NCI-H2029 (cell line): ENCODE measurements around the gene SH3PXD2A.
"Not testable (repeated sequence)": the region's sequence is repeated elsewhere in the genome, so short reads cannot be mapped to it uniquely, and the experiment has no call there.

ENCODE experiments used
- DNase-seq: peaks from one replicate; lab custom pipeline; 2025; lab: John Stamatoyannopoulos, UW

SH3PXD2A gene

DNA sequence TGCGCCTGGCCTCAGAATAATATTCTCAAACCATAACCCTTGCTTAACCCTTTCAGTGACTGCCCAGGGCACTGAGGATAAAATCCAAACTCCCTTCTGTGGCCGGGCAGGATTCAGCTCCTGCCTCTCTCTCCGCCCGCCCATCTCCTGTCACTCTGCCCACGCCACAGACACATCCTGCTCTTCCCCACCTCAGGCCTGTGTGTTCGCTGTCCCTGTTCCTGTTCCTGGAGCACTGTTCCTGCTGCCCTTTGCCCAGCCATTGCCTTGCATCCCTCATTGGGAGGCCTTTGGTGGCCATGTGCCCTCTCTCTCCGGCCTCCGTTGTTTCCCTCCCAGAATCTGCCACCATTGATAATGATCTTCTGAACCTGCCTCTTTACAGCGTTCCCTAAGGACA, 108.8 kb downstream of the SH3PXD2A start:
- no peak for DNase-seq

DNA sequence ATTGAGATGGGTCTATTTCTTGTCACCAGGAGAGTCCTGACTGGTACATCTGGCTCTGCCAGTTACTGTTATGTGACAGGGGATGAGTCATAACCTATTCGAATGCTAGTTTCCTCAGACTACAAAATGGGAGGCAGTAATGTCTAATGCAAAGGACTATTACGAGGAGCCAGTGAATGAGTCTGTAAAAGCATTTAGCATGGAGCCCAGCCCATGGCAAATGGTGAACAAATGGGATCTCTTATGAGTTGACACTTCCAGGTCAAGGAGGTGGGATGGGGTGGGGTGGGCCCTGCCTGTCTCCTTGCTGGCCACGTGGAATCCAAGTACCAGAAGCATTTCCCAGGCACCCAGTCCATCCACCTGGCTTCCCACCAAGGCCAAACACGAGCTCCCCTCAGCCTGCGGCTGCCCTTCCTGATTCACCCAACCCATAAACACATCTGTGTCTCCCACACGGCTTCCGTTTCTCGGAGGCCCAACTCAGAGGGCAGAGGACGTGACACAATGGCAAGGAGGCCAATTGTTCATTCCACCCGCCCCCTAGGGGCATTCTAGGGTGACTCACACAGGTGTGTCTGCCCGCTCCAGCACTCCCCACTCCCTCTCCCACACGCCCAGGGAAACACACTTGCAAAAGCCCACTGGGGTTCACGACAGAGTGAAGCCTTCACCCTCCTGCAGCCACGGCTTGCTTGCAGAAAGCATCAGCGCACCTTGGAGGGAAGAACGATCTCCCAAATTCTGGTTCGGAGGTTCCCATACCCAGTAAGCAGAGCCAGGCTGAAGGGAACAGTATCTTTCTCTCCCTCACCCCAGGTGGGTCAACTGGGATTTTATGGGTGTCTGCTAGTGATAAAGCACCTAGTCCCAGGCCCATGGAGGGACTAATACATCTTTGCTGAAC, 109.8 kb downstream of the SH3PXD2A start:
- no peak for DNase-seq

DNA sequence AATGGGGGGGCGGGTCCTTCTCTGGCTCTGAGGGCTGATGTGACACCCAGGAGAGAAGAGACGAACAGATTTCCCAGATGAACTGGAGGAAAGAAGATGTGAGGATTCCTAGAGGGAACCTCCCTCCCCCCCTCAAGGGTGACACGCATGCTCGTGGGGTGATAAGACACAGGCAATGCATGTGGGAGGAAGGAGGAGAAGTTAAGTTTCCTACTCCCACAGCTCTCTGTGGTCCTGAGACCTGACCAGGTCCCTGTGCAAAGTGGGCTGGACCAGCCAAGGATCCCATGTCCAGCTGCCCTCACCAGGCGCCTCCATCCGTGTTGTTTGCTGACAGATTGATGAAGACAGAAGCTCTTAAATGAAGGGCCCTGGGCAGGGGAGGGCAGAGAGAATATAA, 112.6 kb downstream of the SH3PXD2A start:
- DNase-seq, result no peak

DNA sequence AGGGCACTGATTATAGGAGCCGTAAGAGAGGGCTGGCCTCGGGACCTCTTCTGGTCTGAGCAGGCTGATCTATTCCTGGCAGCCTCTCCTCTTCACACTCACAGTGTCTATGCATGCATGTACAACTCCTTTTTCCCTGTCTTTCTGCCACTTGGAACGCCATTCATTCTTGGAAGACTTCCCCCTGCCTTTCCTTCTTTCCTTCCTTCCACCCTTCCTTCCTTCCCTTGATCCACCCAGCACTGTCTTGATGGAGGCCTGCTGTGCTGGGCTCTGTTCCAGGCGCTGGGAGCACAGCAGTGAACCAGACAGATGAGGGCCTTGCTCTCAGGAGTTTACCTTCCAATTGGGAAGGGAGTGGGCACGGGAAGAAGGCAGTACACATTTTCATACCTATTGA, 114.8 kb downstream of the SH3PXD2A start:
- no peak for DNase-seq

DNA sequence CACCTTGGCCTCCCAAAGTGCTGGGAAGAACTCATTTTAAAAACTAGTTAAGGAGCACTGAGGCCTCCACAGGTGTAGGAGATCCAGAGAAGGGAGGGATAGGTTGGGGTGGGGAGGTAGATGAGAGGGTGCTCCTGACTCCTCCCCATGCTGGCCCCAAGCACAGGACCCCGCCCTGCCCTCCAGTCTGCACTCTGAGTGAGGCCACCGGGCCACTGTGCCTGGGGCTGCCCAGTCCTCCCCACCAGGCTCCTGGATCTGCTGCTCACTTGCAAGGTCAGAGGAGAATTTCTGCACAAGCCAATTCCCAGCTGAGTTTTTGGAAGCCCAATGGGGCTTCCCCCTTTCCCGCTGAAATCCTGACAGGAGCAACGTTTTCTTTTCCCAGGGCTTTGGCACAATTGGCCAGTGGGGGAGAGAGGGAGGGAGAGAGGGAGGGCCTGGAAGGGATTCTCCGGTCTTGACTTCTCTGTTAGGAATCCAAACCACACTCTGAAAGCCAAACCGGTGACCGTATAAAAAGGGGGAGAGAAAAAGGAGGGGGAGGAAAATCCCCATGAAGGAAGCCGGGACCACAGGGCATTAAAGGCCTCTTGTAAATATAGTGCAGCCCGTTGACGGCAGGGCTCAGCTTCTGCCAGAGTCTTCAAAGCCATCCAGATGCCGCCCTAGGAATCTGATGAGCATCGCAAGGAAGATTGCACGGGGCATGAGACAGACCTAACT, 116.2 kb downstream of the SH3PXD2A start:
- DNase-seq, result no peak

DNA sequence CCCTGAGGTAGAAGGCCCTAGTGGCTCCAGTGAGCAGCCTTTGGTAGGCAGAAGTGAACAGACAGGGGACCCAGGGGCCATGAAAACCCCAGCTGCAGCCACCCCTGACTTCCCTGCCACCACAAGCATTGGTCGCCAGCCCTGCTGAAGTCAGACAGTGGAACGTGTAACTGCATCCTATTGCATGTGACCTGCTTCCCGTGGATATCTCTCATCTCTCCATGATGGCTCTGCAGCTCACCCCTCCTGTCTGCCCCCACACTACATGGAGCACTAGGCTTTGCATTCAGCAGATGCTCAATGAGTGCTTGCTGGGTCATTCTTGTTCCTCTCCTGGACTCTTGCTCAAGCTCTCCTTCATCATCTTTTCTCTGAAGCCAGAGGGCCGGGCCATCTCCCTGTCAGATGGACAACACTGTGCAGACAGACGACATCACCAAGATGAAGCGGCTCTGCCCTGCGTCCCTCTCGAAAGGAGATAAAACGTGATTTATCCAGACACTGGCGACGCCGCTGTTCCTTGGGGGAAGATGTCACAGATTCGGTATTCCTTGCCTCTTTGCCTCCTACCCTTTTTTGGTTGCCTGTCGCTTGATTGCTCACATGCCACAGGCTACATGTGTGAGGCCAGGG, 117.5 kb downstream of the SH3PXD2A start:
- DNase-seq, result no peak

DNA sequence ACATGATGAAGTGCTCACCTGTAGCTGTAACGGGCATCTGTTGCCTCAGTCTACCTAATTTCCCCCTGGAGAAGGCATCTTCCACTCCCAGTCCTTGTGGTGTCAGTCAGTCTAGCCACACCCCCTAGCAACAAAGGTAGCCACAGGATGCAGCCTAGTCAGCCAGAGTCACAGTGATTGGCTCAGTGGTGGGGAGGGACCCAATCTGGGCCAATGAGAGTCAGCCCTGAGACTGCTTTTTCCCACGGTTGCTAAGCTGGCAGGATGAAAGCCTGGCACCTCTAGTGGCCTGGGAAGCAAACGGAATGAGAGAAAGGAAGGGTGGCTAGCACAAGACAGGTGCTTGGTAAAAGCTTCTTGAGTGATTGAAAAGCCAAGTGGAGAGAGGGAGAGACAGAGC, 118.6 kb downstream of the SH3PXD2A start:
- DNase-seq, result peak; percentile 23

DNA sequence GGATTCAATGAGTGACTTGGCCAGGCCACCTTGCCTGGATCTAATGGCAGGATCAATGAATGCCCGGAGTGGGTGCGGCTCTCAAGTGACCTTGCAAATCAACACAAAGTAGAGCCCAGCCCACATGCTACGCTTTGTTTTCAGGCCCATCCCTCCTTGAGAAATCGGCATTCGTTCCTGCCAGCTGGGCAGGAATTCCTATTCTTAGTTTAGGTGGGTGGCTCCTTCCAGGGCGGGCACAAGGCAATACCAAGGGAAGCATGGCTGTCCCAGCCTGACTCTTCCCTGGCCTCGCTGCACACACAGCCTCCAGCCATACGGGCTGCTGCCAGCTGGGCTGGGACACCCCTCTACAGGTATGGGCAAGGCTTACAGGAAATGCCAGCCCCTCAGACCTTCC, 119.3 kb downstream of the SH3PXD2A start:
- DNase-seq, result no peak

DNA sequence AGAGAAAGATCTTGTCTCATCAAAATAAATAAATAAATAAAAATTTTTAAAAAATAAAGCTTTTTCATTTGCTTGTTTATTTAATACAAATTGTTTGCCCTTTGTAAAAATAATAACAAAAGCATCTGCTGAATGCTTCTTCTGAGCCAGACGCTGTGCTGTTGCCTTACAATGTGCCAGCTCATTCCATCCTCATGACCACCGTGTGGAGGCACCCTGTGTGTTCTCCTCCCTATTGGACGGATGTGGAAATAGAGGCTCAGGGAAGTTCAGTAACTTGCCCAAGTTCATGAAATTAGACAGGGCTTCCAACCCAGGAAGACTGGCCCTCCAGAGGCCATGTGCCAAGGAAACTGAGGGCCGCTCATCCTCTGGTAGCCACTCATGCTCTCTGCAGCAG, 120.6 kb downstream of the SH3PXD2A start:
- no peak for DNase-seq

DNA sequence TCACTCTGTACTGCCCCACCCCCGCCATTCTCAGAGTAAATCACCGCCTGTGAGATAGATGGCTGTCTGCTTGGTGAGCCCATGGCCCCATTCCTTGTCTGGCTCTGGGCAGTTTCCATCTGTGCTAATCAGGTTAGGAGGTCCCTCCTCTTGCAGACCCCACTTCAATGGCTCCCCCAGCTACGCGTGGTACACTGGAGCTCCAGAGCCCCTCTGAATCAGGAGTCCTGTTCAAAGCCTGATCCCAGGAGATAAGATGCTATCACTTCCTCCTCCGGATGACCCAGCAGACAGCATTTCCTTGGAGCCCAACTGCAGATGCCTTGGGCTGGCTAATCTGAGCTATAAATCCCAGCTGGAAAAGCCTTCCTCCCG, 122.3 kb downstream of the SH3PXD2A start:
- no peak for DNase-seq

DNA sequence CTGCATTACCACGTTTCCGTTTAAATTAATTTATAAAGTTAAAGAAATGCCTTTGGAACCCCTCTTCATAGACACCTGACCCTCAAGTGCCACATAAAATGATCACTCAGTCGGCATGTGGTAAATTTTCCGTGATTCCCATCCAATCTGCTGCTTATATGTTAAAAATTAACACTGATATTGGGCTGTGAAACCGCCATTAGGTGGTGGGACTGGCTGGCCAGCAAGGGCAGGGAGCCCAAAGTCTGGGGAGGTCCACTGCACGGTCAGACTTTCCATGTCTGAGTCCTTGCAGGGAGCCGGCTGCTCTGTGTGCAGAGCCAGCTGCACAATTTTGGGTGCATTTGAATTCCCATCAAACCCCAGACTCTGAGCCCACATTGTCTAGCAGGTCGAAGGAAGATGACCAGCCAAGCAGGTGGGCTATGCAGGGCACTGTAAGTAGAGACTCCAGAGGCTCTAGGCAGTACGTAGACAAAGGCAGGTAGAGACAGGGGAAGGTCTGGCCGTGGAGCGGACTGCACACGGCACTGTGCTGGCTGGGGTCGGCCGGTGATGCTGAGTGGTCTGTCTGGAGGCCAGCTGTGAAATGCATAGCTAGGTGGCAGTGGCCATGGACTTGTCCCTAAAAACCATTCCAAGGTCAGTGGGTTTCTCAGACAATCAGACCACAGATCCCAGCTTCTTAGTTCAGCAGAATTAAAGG, 122.9 kb downstream of the SH3PXD2A start:
- DNase-seq, result no peak

DNA sequence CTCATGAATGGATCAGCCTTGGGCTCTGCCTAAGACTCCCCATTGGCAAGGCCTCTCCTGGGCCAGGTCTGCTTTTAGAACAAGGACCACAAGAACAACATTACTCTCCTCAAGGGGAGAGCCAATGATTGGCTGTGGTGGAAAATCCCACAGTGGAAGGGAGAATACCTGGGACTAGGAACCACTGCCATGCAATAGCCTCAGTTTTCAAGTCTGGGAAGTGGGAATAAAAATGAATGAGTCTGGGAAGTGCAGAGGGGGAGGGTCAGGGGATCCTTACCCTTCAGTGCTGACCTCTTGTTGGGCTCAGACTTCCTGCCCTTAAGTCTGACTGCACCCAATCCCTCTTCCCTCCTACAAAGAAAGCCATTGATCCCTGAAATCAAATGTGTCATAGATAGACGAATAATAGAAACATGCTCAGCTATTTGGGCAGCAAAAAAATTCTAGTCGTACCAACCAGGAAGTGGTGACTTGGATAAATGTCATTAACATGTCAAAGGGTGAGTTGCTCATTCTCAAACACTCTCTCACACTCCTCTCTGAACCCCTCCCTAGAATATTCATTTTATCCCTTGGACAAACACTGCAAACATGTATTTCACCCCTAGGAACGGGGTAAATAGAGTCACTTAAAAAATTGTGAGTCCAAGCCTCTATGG, 123.6 kb downstream of the SH3PXD2A start:
- DNase-seq, result no peak

DNA sequence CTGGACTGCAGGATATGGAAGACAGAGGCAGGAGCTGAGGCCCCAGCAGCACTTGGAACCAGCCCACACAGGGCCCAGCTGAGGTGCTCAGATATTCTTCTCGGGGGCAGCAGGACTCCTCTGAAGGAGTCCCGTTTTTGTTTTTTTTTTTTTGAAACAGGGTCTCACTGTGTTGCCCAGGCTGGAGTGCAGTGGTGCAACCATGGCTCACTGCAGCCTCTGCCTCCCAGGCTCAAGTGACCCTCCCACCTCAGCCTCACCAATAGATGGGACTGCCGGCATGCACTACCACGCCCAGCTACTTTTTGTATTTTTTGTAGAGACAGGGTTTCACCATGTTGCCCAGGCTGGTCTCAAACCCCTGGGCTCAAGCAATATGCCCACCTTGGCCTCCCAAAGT, 124.3 kb downstream of the SH3PXD2A start:
- DNase-seq, result not testable (repeated sequence)

DNA sequence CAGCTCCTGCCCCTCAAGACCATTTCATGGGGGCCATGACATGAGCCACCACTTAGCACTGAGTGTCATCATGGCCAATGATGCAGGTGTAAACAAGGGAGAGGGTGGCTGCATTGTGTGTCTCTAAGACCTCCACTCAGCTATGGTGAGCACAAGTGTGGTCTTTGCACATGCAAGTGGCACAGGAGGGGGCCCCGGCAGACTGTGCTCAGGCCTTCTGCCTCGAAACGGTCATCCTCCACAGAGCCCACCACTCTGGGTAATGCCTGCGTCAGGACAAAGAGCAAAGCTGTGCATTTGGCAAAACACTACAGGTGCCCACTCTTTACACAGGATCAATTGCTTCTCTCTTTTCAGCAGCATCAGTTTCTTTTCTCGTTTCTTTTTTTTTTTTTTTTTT, 125.5 kb downstream of the SH3PXD2A start:
- DNase-seq, result no peak

DNA sequence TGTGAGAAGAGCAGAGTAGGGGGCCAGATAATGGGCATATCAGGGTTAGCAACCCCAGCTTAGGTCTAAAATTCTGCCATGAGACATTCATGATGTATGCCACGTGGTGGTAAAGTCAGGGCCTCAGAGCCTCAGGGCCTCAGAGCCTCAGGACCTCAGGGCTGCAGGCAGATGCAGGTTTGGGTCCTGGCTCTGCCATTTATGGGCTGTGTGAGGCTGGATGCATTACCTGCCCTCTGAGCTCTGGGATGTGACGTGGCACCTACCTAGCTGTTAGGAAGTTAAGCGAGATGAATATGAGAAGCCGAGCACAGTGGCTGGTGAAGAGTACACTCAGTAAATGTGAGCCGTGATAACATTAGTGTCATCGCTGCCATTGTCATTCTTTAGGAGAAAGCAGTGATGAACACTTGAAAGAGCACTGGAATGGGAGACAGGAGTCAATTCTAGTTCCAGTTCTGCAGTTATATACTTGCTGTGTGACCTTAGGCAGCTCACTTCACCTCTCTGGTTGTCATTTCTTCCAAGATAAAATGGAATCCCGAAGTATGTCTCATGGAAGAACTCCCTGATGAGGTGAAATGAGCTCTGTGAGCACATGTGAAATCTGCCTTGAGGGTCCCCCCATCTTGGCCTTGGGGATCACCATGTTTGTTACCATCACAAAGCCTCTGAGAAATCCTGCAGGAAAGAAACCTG, 127.2 kb downstream of the SH3PXD2A start:
- no peak for DNase-seq

DNA sequence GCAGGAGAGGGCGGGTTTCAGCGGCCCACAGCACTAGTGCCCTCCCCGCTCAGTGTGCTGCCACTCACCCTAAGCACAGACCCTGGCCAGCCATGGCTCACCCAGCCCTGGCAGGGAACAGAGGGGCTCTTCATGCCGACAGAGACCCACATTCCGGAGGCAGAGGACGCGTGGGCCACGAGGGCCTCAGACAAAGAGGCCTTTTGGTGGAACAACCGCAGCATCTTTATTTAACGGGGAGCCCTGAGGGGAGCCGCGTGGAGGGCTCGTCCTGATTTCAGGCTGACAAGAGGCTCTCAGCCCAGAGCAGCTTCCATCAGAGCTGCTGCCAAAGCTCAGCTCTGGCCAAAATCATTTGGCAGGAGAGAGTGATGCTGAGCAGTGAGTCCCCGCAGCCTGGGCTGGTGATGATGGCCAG, 127.8 kb downstream of the SH3PXD2A start:
- no peak for DNase-seq

DNA sequence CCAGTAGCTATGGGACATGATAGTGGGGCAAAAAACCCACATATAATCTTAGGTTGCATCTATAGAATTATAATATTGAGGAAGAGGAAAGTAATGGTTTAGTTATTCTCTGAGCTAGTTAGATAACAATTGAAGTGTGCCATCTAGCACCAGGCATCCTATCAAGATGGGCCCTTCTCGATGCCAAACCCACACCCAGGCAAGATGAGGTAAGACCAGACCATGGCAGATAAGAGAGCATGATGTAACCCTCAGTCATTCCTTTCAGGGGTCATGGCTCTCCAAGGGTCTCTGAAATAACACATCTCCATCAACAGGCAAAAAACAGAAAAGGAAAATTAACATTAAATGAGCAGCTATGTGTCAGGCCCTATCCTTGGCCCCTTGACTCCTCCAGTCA, 128.7 kb downstream of the SH3PXD2A start:
- no peak for DNase-seq

DNA sequence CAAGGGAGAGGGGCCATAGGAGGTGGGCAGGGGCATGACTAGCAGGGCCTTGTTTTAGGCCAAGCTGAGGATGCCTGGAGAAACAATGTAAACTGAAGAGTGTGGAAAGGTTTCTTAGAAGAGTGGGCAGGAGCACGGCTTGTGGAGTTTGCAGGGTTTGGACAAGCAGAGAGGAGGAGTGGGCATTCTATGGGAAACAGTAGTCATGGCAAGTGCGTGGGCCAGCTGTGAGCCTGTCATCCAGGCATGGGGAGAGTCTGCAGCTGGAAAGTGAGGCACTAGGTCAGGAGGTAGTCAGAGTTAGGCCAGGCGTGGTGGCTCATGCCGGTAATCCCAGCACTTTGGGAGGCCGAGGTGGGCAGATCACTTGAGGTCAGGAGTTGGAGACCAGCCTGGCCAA, 130.1 kb downstream of the SH3PXD2A start:
- no peak for DNase-seq

DNA sequence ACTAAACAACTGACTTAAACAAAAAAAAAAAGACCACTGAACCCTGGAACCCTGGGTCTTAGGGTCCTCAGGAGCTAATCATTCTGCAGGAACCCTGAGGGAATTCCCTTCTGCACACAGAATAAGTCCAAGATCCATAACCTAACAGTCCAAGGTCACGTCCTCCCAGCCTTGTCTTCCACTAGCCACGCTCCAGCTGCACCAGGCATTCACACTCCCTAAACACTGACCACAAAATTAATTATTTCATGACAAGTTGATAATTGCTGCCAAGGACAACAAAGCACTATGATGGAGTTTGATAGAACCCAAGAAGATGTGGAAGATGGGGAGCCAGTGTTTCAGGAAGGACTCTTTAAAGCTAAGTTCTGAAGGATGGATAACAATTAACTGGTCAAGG, 130.6 kb downstream of the SH3PXD2A start:
- DNase-seq, result no peak

DNA sequence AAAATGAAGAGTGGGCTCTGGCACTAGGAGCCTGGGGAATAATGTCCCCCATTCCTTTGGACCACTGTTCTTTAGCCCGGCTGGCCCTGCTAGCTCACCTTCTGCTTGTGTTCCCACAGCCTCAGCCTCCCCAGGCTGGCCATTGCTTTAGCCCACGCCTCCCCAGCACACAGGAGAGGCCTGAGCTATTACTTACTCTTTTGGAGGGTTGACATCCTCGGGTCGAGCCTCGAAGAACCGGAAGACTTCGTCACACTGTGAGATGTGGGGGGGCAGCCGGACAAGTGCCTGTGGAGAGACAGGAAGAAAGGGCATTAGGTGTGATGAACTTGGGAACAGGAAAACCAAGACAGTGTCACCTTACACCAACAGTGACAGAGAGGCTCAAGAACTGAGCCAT, 131.3 kb downstream of the SH3PXD2A start:
- DNase-seq, result no peak

DNA sequence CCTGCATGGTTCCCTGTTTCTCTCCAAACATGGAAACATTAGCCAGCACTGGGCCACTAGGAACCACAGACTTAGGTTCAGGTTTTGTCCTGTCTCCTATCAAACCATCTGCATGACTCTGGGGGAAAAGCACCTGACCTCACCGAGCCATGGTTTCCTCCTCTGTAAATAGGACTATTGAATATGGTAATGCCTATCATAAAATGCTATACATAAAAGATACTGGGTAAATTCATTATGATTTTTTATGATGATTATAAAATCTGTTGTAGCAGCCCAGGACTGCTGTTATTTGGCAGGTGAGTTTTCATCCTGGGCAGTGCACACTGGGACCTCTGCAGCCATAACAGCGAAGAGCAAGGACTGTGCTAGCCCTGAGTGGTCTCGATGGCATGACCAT, 131.8 kb downstream of the SH3PXD2A start:
- DNase-seq, result no peak
